Progenitor cell of endocrine pancreas (in vitro differentiated cells): Measurements from ENCODE around the gene LAMA2. TPM values are rescaled to one million over a fixed set of nuclear protein-coding genes. Genes with fewer than 3 reads are reported as not detected.
A peak's percentile ranks its signal among the peaks of the same experiment; 100 is the strongest.

Source experiments
- DNase-seq: peaks from one replicate; pipeline ENCODE4 v3.0.0; 2021; ENCODE audit warnings: low spot score; ENCODE audit not compliant: unreplicated experiment
- H3K27ac Mint-ChIP-seq: 2 replicates; pipeline ENCODE4 v1.8.0; 2021; ENCODE audit warnings: mild to moderate bottlenecking, moderate library complexity, mixed read lengths
- H3K27me3 Mint-ChIP-seq: 2 replicates; pipeline ENCODE4 v1.8.0; 2021; ENCODE audit warnings: mixed read lengths
- H3K36me3 Mint-ChIP-seq: 2 replicates; pipeline ENCODE4 v1.8.0; 2022; ENCODE audit warnings: mixed read lengths; ENCODE audit not compliant: insufficient read depth
- H3K4me1 Mint-ChIP-seq: 2 replicates; pipeline ENCODE4 v1.8.0; 2021; ENCODE audit warnings: low read depth, mixed read lengths
- H3K4me3 Mint-ChIP-seq: 2 replicates; pipeline ENCODE4 v1.8.0; 2021; ENCODE audit warnings: low read depth, mild to moderate bottlenecking, moderate library complexity, mixed read lengths
- H3K9me3 Mint-ChIP-seq: 2 replicates; pipeline ENCODE4 v1.8.0; 2021; ENCODE audit warnings: low read depth, mixed read lengths
- total RNA-seq: library from RNA; stranded (reverse); gene quantifications from 2 replicates; pipeline ENCODE4 v1.2.1, GENCODE V29; 2021
- TF ChIP-seq, protein P1 (sequence below): fragments of 200-600 bp; sonication (generic); IDR thresholded peaks from one replicate; pipeline ENCODE4 v1.5.0; 2021; ENCODE audit warnings: antibody characterized with exemption, mild to moderate bottlenecking; ENCODE audit not compliant: unreplicated experiment

The LAMA2 gene
- total RNA-seq, 1 donor from 2014 or later: 0.22 TPM

DNA sequence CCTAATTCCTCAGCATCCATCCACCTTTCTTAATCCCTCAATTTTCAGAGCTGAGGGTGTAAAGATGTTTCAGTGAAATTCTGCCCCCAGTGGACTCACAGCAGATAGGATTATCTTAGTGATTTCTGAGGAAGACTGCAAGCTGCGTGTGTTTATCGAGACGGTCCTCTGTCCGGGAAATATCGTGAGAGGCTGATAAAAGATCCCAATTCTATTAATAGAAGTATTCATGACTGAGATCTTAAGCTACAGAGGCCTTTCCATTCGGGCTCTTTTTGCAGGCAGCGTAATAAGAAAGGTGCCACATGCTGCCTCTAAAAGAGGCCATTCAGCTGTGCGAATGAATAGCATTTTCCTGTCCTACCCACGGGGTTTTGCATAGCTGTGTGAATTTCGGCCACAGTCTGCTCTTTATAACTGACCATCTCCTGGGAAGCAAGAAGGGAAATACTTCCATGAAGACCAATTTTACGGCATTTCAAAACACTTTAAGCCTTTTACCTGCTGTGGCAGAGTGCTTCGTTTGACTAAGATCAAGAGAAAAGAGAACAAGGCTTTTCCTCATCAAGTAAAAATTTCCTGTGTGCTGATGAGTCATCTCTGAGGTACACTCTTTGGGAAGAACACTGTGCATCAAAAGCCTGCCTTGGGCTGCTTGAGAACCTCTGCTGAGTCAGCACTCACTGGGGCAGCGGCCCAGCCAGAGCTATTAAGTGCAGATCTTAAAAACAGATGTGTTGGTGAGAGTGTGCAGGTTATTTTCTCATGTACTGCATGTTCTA lies 618.2 kb downstream of the LAMA2 start:
- TF ChIP-seq, protein P1, sequence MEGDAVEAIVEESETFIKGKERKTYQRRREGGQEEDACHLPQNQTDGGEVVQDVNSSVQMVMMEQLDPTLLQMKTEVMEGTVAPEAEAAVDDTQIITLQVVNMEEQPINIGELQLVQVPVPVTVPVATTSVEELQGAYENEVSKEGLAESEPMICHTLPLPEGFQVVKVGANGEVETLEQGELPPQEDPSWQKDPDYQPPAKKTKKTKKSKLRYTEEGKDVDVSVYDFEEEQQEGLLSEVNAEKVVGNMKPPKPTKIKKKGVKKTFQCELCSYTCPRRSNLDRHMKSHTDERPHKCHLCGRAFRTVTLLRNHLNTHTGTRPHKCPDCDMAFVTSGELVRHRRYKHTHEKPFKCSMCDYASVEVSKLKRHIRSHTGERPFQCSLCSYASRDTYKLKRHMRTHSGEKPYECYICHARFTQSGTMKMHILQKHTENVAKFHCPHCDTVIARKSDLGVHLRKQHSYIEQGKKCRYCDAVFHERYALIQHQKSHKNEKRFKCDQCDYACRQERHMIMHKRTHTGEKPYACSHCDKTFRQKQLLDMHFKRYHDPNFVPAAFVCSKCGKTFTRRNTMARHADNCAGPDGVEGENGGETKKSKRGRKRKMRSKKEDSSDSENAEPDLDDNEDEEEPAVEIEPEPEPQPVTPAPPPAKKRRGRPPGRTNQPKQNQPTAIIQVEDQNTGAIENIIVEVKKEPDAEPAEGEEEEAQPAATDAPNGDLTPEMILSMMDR: peak; percentile 40
- Mint-ChIP-seq H3K27me3 (no peaks in the 10 kb centered on the region), H3K9me3 (no peaks in the 10 kb centered on the region), H3K4me1 (peaks cover 9% of the 10 kb centered on the region), H3K27ac (peak overlapping the region; percentile 83), H3K4me3 (no peak overlapping the region), H3K36me3 (no peaks in the 10 kb centered on the region)
- DNase-seq: no peak

DNA sequence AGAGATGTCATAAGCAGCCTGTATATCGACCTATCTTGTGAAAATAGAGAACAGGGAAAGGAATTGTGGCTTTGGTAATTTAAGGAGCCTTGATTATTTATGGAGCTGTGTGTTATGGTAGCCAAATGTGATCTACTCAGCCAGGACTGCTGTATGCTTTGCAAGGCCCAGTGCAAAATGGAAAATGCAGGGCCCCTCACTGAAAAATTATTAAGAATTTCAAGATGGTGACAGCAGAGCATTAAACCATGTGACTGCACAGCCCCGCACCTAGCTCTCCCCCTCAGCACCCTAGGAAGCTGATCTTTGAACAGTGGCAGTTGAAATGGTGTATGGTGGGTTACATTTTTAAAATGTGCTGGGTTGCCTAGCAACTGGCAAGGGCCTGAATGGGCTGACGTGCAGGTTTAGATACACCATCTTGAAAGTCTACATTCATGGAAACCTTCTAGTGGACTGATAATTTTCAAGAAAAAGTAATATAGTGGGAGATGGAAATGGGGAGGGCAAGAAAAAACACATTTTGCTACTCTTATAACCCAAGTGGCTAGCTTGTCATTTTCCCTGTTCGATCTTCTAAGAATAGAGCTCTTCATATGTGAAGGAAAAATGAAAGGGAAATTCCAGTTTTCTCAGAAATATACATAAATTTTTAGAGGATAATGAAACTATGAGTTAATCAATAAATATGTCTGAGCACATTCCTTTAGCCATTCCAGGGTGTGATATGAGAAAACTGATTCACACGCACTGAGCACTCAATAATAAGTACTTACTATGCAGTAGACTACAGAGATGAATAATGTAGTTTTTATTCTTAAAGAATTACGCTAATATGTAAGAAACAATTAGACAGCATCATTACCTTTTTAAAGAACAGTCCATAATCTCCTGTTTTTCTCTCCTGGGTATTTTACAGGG lies 619.1 kb downstream of the LAMA2 start:
- Mint-ChIP-seq H3K36me3 (no peaks in the 10 kb centered on the region), H3K9me3 (no peaks in the 10 kb centered on the region), H3K27me3 (no peaks in the 10 kb centered on the region), H3K4me3 (no peak overlapping the region), H3K27ac (peak overlapping the region; percentile 83), H3K4me1 (peaks cover 9% of the 10 kb centered on the region)
- TF ChIP-seq, protein P1: no peak
- no peak for DNase-seq

DNA sequence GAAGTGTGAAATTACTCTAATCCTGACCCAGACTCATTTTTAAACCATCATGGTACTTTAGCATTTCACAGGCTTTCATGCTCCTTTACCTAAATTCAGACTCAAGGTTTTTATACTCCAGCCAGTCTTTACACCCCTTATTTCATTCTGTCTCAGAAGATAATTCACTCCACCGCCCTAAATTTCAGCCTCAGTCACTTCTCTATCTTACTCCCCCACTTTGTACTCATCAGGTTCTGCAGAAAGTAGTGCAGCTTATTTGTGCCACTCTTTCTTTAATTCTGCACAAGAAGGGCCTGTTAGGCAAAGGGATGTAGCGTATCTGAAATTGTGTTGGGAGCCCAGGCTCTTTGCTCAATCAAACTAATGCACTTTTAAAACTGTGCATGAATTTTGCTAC lies 621.5 kb downstream of the LAMA2 start:
- TF ChIP-seq, protein P1: no peak
- no peak for DNase-seq
- H3K4me3 Mint-ChIP-seq: no peak overlapping the region
- peaks cover 22% of the 10 kb centered on the region for H3K4me1 Mint-ChIP-seq
- H3K9me3 Mint-ChIP-seq: no peaks in the 10 kb centered on the region
- no peak overlapping the region for H3K27ac Mint-ChIP-seq
- H3K36me3 Mint-ChIP-seq: no peaks in the 10 kb centered on the region
- no peaks in the 10 kb centered on the region for H3K27me3 Mint-ChIP-seq

GRCh38 chr6:129507059-129507807 lies 624.3 kb downstream of the LAMA2 start:
- Mint-ChIP-seq H3K36me3 (peaks cover 2% of the 10 kb centered on the region), H3K4me1 (peaks cover 18% of the 10 kb centered on the region), H3K4me3 (no peak overlapping the region), H3K27me3 (no peaks in the 10 kb centered on the region), H3K27ac (peak overlapping the region; percentile 68), H3K9me3 (no peaks in the 10 kb centered on the region)
- TF ChIP-seq, protein P1: no peak
- no peak for DNase-seq

DNA sequence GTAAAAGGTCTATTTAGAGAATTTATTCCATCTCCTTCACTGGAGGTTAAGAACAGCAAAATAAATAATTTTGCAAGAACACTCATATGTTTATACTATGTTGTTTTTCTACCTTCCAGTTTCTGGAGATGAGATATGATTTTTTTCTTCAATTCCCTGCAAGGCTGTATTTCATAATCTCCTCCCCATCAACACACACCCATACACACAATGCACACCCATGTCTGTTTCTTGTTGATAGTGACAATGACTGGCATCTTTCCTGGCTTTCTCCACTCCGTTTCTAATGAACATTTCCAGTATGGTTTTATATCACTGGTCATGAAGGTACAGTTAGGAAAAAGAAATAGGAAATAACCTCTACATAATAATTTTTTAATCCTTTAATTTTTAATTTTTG lies 624.9 kb downstream of the LAMA2 start:
- Mint-ChIP-seq H3K4me3 (no peak overlapping the region), H3K27ac (no peak overlapping the region), H3K27me3 (no peaks in the 10 kb centered on the region), H3K4me1 (peaks cover 17% of the 10 kb centered on the region), H3K36me3 (peaks cover 3% of the 10 kb centered on the region), H3K9me3 (no peaks in the 10 kb centered on the region)
- TF ChIP-seq, protein P1: no peak
- no peak for DNase-seq
